ENCODE measurements around the gene CAPN8.

CAPN8 gene

DNA sequence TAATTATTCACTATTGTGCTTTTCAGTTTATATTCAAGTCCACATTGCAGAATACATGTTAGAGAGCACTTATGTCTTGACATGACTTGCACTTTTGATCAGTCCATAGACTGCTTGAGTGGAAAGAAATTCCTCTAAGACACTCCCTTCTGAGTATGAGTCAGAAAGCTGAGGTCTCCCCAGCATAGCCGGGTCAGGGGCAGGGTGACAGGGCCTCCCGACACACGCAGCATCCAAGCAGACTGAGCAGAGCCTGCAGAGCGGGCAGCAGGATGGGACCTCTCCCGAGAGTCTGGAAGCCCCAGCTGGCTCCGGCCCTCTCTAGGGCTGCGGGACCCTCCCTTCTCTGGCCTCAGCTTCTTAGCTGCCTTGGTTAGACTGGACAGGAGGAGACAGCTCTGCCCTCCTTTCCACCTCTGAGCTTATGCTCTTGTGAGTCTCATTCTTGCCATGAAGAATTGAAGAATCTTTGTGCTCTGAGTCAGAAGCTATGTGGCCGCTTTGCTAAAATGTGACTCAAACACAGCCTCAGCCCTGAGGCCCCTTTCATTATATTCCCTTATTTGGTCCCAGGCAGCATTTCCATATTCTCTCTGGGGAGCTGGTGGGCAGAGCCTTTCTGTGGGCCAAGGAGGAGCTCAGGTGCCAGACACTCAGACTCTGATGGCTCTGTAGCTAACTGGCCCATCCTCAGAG lies 35.6 kb upstream of the CAPN8 start:
- DNase-seq: no peak

DNA sequence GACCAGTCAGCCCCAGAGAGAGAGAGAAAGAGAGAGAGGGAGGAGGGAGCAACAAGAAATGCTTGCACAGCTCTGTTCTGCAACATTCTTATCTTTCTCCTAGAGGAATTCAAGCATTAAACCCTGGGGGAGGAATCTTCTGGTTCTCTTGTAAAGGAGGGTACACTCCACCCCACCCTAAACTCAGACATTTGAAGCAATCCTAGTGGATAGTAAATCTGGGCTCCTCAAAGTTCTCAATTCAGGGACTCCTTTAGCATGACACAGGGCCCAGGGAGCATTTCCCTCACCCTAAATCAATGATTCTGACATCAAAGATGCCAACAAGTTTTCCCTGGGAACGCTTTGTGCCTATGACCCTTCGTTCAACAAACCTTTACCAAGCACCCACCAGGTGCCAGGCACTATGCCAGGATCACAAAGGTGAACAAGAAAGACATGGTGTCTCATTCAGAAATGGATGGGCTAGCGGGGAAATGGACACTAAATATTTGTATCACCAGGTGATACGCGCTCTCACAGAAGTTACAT lies 35.0 kb upstream of the CAPN8 start:
- DNase-seq: no peak

DNA sequence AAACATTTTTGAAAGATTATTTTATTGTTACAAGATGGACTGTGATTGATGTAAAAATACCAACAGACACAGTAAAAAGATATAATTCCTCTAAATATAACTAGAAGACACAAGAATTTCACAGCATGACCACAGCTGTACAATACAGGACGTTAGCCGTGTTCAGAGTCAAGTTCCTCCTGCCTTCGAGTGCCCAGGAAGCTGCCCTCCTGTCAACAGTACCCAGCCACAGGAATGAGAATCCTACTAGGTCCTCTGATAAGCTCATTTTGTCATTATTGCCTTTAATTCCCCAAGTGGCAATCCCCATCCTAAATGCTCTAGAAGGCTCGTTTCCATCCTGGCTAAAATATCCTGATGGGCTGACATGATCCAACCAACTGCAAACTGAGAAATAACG lies 30.4 kb upstream of the CAPN8 start:
- DNase-seq: peak; percentile 34

DNA sequence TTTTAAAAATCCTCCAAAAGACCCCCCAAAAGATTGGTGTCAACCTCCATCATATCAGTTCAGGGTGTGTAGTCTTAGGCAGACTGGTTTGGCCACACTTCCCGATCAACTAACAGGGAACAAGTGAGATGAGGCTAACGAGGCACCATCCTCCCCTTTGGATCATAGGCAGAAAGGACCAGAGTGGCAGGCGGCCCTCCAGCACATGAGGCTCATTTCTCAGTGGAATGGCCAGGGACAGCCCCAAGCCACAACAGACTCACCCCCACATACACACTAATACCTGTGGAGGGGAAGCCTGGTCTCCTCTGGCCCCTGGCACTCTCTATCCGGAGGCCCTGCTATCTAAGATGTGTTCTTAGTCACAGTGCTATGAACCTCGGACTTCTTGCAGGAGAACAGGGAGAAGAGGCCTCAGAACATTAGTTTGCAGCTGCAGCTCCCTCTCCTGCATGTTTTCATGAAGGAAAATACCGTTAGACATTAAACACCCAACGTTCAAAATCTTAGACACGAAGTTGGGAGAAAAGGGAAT lies 29.6 kb upstream of the CAPN8 start:
- DNase-seq: no peak

DNA sequence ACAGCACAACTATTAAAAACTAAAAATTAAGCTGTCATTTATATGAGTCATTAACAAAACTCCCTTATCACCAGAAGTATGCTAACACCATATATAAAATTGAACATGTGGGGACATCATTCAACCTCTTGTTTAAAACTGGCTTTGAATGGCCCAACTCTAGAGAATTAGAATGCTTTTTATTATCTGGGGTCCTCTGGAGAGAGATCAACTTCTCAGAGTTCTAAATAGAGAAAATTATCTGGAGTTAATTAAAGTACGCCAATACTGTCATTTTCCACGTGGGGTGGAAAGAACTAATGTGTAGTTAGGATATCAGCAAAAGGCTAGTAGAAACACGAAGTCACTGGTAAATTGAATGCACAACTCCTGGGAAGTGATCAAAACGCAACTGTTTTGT lies 25.6 kb upstream of the CAPN8 start:
- no peak for DNase-seq

DNA sequence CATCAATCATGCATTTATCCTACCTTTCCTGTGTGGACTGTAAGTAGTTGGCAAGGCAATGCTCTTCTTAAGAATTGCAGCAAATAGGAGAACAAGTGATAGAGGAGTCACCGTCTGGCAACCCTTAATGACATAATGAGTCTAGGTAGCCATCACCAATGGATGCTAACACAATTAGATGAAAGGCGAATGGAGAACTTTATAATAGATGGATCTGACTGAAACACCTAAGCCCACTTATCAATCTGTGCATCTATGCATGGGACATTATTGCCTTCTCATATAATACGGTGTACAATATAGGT lies 18.9 kb upstream of the CAPN8 start:
- no peak for DNase-seq

DNA sequence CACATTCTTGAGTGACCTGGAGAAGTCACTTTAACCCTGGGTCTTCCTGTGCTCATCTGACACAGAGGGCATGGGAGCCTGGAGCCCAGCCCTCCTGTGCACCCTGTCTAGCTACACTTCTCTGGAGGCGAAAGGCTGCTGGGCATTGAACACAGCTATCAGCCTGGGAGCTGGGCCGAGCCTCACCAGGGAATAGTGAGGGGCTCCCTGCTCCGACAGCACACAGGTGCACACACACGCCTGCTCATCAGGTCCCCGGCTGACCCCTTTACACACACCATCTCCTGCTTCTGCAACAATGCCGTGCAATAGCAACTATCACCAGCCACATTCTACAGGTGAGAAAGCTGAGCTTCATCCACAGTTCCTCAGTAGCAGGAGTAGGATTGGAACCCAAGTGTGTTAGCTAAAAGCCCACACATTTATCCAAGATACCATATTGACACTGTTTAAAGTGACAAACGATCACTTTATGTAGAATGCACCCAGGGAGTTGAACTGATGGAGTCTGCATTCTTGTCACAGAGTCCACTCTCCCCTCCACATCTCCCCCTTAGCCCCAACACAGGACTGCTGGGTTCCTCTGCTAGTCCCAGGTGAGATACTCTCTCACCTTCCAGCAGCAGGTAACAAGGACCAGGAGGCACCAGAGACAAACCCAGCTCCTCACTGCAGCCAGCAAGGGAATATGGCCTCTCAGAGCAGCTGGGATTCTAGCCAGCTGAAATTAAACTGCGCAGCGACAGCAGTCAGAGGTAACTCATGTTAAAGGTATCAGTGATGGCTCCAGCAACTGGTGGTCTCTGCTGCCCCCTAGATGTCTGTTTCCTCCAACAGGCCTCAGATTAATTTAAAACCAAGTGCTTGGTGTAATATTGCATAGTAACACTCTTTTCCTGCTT lies 18.3 kb upstream of the CAPN8 start:
- peak; percentile 88 for DNase-seq

DNA sequence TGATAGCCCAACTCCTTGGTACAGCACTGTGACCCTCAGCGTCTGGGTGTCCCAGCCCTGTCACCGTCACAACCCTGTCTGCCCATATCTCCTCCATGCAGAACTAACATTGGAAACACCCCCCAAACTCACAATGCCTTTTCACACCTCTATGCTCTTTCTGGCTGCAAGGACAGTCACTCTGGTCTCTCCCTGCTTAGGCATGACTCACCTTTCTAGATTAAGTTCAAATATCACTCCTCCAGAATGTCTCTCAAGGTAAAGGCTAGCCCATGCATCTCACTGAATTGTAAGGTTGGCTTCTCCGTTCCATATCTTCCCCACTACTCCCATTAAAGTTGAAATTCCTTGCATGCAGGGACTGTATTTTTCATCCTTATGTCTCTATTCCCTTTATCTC lies 17.0 kb upstream of the CAPN8 start:
- no peak for DNase-seq

DNA sequence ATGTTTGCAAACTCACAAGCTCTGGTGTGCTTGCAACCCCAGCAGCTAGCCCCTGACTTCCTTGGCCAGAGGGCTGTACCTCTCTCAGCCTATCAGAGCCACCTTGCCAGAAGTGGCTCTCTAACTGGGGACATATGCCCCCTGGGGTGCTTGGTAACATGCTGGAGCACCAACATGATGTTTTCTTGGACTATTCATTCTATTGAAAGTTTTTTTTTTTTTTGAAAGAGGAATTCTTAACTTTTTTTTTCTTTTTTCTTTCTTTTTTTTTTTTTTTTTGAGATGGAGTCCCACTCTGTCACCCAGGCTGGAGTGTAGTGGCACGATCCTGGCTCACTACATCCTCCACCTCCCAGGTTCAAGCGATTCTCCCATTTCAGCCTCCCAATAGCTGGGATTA lies 14.7 kb upstream of the CAPN8 start:
- DNase-seq: no peak

DNA sequence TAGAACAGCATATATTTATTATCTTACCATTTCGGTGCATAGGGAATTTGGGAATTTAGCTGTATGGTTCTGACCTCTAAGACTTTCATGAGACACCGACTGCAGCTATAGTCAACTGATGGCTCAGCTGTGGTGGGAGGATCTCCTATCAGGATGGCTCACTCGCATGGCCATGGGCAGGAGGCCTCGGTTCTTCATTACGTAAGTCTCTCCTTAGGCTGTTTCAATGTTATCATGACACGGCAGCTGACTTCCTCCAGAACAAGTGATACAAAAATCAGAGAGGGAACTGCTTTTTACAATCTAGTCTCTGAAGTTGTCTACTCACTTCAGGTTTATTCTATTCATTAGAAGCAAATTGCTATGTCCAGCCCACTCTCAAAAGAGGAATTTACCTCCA lies 13.3 kb upstream of the CAPN8 start:
- DNase-seq: no peak

DNA sequence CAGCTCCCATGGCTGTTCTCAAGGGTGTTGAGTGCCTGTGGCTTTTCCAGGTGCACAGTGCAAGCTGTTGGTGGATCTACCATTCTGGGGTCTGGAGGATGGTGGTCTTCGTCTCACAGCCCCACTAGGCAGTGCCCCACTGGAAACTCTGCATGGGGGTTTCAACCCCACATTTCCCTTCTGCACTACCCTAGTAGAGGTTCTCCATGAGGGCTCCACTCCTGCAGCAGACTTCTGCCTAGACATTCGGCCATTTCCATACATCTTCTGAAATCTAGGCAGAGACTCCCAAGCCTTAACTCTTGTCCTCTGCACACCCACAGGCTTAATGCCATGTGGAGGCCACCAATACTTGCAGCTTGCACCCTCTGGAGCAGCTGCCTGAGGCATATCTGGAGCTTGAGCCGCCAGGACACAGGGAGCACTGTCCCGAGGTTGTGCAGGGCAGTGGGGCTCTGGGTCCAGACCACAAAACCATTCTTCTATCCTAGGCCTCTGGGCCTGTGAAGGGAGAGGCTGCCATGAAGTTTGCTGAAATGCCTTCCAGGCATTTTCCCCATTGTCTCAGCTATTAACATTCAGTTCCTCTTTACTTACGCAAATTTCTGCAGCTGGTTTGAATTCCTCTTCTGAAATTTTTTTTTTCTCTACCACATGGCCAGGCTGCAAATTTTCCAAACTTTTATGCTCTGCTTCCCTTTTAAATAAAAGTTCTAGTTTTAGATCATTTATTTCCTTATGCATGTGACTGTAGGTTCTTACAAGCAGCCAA lies 8.8 kb upstream of the CAPN8 start:
- DNase-seq: no peak

DNA sequence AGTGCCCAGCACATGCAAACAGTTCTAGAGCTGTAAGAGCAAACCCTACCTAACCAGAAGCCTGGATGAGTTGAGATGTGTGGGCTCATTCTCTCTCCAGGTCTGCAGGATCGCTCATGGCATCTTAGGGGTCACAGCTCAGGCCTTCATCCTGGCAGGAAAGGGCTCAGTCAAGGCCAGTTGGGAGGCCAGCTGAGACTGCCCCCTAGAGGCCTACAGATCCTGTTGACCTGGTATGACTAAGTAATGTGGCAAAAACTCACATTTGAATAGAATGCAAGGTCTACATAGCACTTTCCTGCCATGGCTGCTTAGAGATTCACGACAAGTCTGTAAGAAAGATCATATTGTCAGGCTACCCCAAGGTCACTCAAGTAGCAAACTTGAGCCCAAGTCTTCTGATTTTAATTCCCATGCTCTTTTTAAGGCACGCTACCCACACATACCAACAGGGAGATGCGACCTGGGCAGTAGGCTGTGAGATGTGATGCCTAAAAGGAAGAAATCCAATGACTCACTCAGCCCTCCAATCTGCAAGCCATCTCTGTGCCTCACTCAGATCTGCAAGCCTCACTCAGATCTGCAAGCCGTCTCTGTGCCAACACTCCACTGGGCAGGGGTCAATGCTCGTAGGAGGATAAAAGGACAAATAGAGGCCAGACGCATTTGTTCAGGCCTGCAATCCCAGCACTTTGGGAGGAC lies 5.1 kb upstream of the CAPN8 start:
- peak; percentile 77 for DNase-seq

DNA sequence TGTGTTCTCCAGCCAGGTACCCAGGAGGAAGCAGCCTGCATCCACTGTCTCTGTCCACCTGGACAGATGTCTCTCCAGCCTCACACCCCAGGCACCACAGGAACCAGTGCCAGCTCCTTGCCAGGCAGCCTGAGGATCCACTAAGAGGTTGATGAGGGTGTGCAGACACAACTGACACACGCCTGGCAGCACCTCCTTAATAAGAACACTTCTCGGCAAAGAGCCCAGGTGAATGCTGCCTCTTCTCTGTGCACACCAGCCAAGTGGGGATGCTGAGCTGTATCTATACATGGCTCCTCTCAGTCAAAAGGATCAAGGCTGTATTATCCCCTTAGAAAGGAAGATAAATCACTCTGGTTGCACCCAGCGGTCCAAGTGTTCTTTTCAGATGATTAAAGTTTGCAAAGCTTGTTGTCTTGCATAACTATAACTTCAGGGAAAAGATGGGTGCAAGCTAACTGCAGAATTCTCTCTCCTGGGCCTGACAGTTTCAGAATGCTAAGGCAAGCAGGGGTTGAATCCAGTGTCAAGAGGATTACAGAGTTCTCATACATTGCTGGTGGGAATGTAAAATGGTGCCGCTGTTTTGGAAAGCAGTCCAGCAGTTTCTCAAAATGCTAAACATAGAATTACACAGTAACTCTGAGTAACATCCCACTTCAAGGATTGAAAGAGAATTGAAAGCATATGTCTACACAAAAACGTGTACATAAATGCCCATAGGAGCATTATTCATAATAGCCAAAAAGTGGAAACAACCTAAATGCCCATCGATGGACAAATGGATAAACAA lies 3.7 kb upstream of the CAPN8 start:
- no peak for DNase-seq

DNA sequence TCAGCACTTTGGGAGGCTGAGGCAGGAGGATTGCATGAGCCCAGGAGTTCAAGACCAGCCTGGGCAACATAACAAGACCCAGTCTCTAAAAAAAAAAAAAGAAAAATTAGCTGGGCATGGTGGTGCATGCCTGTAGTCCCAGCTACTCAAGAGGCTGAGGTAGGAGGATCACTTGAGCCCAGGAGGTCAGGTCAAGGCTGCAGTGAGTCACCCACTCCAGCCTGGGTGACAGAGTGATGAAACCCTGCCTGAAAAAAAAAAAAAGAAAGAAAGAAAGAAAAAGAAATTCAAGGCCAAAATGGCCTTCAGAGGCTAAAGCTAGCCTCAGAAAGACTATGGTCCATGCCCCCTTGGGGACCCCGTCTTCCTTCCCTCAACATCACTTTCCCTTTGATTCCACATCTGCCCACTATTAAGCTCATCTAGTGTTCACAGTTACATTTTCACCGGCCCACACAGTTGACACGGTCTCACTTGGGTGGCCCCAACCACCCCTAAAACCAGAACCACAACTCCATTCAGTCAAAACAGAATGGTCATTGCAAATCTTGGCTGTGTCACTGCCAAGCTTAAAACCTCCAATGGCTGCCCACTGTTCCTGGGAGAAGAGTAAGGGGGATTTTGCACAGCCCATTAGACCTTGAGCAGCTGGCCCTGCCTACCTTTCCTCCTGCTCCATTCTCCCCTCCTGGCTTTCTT lies 2.1 kb upstream of the CAPN8 start:
- DNase-seq: no peak

DNA sequence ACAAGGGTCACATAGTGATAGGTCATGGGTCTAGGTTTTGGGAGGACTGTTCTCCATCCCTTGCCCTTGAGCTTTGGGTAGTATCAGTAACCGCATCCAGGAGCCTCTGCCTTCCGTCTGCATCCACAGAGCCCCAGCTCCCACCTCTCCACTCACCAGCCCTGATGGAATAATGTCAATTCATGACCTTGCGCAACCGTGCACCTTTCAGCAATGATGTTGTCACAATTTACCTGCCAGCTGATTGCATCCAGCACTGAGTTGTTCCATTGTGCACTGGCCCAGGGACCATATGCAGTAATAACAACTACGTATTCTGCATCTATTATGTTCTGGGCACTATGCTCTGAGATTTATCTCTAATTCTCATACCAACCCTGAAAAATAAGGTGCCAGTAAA lies 1.4 kb downstream of the CAPN8 start:
- DNase-seq: no peak

DNA sequence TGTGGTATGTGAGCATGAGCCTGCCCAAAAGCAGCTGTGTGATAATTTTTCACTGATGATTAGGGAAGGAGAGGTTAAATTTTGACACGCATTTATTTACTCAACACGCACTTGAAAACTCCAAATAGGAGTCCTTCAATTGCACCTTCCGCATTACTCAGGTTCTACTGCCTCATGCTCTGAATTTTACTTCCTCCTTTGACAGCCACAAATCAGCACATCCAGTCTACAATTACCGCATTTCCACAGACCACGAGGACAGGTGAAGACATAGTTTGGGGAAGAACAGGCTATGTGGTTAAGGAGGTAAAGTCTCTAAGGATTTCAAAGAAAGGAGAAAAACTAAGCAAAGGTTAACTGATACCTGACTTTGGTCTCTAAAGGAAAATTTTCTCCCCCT lies 2.6 kb downstream of the CAPN8 start:
- no peak for DNase-seq

DNA sequence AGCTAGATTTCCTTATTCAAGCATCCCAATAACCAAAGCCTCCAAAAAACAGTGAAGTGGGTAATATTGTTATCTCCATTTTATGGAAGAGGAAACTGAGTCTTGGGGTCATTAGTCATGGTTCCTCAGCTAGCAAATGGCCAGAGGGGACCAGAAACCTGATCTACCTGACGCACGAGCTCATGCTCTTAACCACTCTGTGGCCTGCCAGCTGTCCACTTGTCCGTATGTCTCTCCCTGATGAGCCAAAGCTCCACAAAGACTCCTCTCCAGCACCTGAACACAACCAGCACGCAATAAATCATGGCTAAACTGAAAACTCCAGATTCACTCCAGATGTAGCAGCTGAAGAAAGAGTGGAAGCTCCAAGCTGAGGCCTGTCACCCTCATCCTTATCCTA lies 5.8 kb downstream of the CAPN8 start:
- DNase-seq: no peak

DNA sequence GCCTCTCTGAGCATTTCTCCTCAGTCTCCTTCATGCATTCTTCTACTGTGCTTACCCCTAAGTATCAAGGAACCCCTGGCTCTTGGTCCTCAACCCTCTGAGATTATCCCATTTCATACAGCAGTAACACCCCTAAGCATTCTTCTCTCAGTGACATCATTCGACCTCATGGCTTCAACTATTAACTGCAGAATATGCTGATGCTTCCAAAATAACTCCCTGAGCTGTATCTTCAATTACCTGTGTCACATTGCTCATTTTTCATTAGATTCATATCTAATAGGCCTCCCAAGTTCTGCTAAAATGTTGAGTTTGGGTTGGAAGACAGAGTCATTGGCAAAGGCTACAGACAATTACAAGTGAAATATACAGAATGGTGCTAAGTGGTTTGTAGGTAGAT lies 7.5 kb downstream of the CAPN8 start:
- no peak for DNase-seq

DNA sequence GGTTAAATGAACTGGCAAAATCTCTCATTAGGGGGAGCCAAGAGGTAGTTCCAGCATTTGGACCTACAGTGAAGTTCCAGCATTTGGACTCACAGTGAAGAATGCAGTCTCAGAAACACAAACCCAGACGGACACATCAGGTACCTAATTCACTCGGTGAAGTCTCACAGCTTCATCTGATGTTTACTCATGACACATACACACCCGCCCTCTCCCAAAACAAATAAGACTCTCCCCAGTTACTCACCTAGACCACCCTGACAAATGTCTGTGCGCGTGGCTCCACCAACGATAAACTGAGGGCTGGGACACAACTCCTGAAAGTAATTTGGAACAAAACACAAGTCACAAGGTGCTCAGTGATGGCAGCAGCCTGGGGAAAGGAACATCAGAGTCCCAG lies 11.4 kb downstream of the CAPN8 start:
- no peak for DNase-seq

DNA sequence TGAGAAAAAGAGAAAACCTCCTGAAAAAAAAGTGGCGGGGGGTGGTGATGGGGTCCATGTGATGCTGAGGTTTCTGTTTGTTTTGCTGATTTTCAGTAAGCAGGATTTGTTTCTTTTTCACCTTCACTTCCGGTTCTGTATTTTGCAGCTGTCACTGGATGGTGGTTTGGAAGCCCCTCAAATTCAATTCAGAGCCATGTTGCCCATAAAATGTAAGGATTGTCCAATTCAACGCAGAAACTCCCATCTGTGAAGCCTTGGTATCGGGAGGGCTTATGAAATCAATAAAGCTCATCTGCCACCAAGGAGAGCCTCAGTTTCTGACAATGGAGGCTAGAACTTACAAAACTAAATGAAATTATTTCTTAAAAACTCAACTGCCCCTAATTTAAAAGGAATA lies 12.1 kb downstream of the CAPN8 start:
- no peak for DNase-seq

DNA sequence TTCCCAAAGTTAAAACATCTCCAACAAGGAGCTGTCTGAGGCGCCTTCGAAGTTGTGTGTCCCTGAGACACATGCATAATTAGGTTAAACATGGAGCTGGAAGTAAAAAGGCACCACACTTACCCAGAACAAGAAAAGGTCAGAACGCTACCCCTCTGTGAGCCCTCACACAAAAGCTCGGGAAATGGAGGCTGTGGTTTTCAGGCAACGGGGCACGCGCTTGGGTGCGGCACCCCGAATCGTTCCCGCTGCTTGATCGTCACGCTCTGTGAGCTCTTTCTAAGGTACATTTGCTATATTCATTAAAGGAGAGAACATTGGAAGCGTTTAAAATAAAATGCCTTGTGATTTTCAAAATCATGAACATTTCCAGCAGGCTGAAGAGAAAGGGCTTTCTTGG lies 12.5 kb downstream of the CAPN8 start:
- DNase-seq: no peak
